ENCODE results near the gene PHEX.

Gene PHEX

DNA sequence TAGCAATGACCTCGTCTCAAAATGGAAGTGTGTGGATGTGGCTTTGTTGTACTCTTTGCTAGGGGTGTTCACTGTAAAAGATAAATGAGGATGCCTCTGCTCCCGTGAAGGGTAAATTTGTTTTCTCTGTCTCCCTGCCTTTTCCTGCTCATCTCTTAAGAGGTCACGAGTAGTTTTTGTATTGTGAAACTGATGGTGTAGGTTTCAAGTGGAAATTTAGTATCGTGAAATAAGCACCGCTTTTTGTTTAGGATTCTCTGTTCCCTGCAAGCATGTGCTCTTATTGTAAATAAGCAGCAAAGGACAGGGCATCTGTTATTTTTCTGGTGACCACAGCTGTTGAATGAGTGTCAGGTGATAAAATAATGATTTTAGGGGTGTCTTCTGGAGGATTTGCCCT is 104.6 kb downstream of the PHEX start:
- H3K4me3 ChIP-seq (ENCODE audit: low read depth, low read length) = no peak overlapping the region

DNA sequence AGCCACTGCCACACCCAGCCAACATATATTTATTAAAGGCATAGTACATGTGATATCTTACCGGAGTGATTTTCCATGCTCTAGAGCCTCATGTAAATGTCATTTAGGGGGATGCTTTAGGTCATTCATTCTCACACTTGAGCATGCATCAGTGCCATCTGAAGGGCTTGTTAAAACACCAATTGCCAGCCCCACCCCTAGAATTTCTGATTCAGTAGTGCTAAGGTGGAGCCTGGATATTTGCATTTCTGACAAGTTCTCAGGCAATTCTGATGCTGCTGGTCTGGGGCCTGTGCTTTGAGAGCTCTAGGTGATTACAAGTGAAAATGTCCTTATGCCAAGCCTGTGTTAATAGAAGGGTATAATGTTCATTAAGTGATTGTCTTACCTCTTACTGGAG is 107.7 kb downstream of the PHEX start:
- H3K4me3 ChIP-seq (ENCODE audit: low read depth, low read length) = no peak overlapping the region
- TF ChIP-seq, protein P1, sequence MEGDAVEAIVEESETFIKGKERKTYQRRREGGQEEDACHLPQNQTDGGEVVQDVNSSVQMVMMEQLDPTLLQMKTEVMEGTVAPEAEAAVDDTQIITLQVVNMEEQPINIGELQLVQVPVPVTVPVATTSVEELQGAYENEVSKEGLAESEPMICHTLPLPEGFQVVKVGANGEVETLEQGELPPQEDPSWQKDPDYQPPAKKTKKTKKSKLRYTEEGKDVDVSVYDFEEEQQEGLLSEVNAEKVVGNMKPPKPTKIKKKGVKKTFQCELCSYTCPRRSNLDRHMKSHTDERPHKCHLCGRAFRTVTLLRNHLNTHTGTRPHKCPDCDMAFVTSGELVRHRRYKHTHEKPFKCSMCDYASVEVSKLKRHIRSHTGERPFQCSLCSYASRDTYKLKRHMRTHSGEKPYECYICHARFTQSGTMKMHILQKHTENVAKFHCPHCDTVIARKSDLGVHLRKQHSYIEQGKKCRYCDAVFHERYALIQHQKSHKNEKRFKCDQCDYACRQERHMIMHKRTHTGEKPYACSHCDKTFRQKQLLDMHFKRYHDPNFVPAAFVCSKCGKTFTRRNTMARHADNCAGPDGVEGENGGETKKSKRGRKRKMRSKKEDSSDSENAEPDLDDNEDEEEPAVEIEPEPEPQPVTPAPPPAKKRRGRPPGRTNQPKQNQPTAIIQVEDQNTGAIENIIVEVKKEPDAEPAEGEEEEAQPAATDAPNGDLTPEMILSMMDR (IDR thresholded peaks at IDR 0.05; ENCODE audit: control insufficient read depth, extremely low read depth, insufficient read depth) = no peak
- no peak for DNase-seq (ENCODE audit: low read depth)

More for the DNA sequence above, 104.6 kb downstream of the PHEX start:
- DNase-seq (ENCODE audit: low read depth) = no peak
- TF ChIP-seq, protein P1 (IDR thresholded peaks at IDR 0.05; ENCODE audit: control insufficient read depth, extremely low read depth, insufficient read depth) = no peak

DNA sequence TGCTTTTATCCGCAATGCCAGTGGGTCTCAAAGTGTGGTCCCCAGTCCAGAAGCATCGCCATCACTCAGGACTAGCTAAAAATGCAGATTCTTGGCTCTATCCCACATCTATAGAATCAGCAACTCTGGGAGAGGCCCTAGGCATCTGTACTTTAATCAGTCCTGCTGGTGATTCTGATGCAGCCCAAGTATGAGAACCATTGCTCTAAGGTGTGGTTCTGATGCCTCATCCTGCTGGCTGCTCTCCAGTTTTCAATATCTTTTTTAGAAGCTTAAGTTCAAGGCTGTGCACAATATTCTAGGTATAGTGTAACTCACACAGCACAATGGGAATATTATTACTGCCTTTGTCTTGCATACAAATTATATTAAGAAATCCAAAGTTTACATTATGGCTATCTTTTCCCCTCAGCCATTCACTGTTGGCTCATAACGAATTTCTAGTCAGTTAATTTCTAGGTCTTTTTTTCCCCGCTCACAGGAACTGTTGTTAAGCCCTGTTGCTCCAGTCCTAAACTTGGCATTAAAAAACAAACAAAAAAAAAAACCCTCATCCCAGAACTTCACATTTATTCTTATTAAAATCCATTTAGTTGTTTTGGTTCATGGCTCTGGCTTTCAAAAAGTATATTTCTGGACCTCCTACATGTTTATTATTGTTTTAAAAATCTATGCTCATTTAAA is 109.1 kb downstream of the PHEX start:
- TF ChIP-seq, protein P1 (IDR thresholded peaks at IDR 0.05; ENCODE audit: control insufficient read depth, extremely low read depth, insufficient read depth) = no peak
- no peak for DNase-seq (ENCODE audit: low read depth)
- H3K4me3 ChIP-seq (ENCODE audit: low read depth, low read length) = no peak overlapping the region

DNA sequence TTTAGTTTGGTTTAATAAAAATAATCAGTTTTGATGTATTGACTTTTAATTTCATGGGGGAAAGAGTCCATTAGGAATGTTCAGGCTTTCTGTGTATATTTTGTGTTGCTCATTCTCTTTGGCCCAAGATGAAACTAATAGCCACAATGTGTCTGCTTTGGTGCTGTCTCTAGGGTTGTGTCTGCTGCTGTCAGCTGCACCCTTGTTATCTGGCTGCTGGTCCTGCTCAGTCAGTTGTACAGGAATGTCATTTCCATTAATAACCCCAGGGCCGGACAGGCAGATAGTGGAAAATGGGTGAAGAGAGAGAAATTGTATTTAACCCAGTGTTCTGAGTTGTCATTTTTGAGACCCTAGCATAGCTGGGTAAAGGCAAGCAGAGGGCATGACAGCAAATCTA is 115.1 kb downstream of the PHEX start:
- no peak for DNase-seq (ENCODE audit: low read depth)
- TF ChIP-seq, protein P1 (IDR thresholded peaks at IDR 0.05; ENCODE audit: control insufficient read depth, extremely low read depth, insufficient read depth) = no peak
- H3K4me3 ChIP-seq (ENCODE audit: low read depth, low read length) = no peak overlapping the region

DNA sequence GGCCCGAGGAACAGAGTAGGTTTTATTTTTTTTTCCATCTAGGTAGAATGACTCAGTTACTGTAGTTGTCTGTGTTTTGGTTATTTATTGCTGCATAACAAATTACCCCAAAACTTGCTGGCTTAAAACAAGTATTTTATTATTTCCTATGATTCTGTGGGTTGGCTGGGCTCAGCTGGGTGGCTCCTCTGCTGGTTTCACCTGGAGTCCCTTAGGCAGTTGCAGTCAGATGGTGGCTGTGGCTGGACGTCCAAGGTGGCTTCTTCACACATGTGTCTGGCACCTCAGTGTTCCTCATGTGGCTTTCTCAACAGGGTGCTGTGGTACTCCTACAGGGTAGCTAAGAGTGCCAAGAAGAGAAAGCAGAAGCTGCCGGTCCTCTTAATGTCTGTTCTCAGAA is 115.8 kb downstream of the PHEX start:
- no peak for DNase-seq (ENCODE audit: low read depth)
- no peak overlapping the region for H3K4me3 ChIP-seq (ENCODE audit: low read depth, low read length)
- TF ChIP-seq, protein P1 (IDR thresholded peaks at IDR 0.05; ENCODE audit: control insufficient read depth, extremely low read depth, insufficient read depth) = no peak

DNA sequence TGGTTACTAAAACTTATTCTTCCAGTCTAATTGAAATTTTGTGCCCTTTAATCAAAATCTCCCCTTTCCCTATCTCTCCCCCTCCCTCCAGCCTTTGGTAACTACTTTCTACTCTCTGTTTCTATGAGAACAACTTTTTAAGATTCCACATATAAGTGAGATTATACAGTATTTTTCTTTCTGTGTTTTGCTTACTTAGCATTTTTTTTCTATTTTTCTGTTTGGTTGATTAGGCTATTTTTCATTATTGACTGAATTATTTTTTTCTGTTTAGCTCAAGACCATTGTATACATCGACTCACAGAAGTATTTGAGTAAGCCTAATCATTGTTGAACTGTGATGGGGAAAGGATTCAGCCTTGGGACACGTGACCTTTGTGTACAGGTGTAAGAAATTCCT is 116.4 kb downstream of the PHEX start:
- TF ChIP-seq, protein P1 (IDR thresholded peaks at IDR 0.05; ENCODE audit: control insufficient read depth, extremely low read depth, insufficient read depth) = no peak
- no peak overlapping the region for H3K4me3 ChIP-seq (ENCODE audit: low read depth, low read length)
- no peak for DNase-seq (ENCODE audit: low read depth)

DNA sequence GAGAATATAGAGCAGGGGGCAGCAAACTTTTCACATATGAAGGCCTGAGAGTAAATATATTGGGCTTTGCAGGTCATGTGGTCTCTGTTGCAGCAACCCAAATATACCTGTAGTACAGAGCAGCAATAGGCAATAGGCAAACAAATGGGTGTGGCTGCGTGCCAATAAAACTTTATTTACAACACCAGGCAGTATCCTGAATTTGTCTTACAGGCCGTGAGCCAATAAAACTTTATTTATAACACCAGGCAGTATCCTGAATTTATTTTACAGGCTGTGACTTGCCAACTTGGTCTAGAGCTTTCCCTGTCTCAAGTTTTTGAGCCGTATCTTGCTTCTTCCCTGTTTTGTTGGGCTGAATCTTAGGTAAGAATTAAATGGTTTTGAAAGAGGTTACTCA is 118.2 kb downstream of the PHEX start:
- TF ChIP-seq, protein P1 (IDR thresholded peaks at IDR 0.05; ENCODE audit: control insufficient read depth, extremely low read depth, insufficient read depth) = no peak
- DNase-seq (ENCODE audit: low read depth) = no peak
- no peak overlapping the region for H3K4me3 ChIP-seq (ENCODE audit: low read depth, low read length)

Measured in LNCaP clone FGC (cell line).